HepG2 (cell line): ENCODE results near the gene FBXO44. TPM values are rescaled to one million over a fixed set of nuclear protein-coding genes. Genes with fewer than 3 reads are reported as not detected.

ENCODE experiments used
- ARID5B ChIP-seq: IDR thresholded peaks from 2 replicates; pipeline ENCODE4 v1.4.0; 2020; ENCODE audit warnings: mild to moderate bottlenecking, missing genetic modification reagents
- ATF6 ChIP-seq: sonication (generic); formaldehyde crosslinking; conservative IDR thresholded peaks from 2 replicates; pipeline ENCODE4 v1.4.0; 2020; ENCODE audit warnings: missing genetic modification reagents
- ATF7 ChIP-seq, 2 experiments: fragments of 450-650 bp in 1 of 2; sonication (generic) in 1 of 2; formaldehyde crosslinking in 1 of 2; IDR thresholded peaks; 2 replicates each; pipeline versions ENCODE4 v1.4.0 to v1.6.1; 2016 to 2020; ENCODE audit warnings: antibody characterized with exemption in 1 of 2, mild to moderate bottlenecking in 1 of 2, missing genetic modification reagents in 1 of 2
- EED ChIP-seq: sonication (generic); formaldehyde crosslinking; IDR thresholded peaks from 2 replicates; pipeline ENCODE4 v1.5.0; 2020; ENCODE audit warnings: mild to moderate bottlenecking, missing genetic modification reagents
- GTF3A ChIP-seq: sonication (generic); formaldehyde crosslinking; conservative IDR thresholded peaks from 2 replicates; pipeline ENCODE4 v1.4.0; 2020; ENCODE audit warnings: mild to moderate bottlenecking, missing genetic modification reagents
- MTA3 ChIP-seq: sonication (generic); formaldehyde crosslinking; IDR thresholded peaks from 2 replicates; pipeline ENCODE4 v1.4.0; 2020; ENCODE audit warnings: missing genetic modification reagents
- NFE2L1 ChIP-seq: sonication (generic); formaldehyde crosslinking; IDR thresholded peaks from 2 replicates; pipeline ENCODE4 v1.4.0; 2020; ENCODE audit warnings: missing genetic modification reagents, mild to moderate bottlenecking, borderline replicate concordance
- NFIB ChIP-seq: sonication (generic); formaldehyde crosslinking; IDR thresholded peaks from 2 replicates; pipeline ENCODE4 v1.9.0; 2021; ENCODE audit warnings: missing genetic modification reagents, mild to moderate bottlenecking, borderline replicate concordance
- NR2C2 ChIP-seq: sonication (generic); formaldehyde crosslinking; IDR thresholded peaks from 2 replicates; pipeline ENCODE4 v1.4.0; 2020; ENCODE audit warnings: missing genetic modification reagents, mild to moderate bottlenecking, moderate library complexity, borderline replicate concordance
- SAP130 ChIP-seq: IDR thresholded peaks from 2 replicates; pipeline ENCODE4 v1.6.1; 2016; ENCODE audit warnings: low read depth
- TCF7L2 ChIP-seq: IDR thresholded peaks from 2 replicates; pipeline ENCODE4 v1.6.1; 2011; ENCODE audit warnings: mild to moderate bottlenecking, low read depth, low read length, moderate library complexity
- TFDP1 ChIP-seq: IDR thresholded peaks from 2 replicates; pipeline ENCODE4 v1.6.1; 2016; ENCODE audit warnings: missing compliant biosample characterization, missing genetic modification reagents, borderline replicate concordance
- YEATS4 ChIP-seq: sonication (generic); formaldehyde crosslinking; IDR thresholded peaks from 2 replicates; pipeline ENCODE4 v1.4.0; 2020; ENCODE audit warnings: missing genetic modification reagents, borderline replicate concordance
- ZNF17 ChIP-seq: sonication (generic); formaldehyde crosslinking; IDR thresholded peaks from 2 replicates; pipeline ENCODE4 v1.5.0; 2020; ENCODE audit warnings: mild to moderate bottlenecking, missing genetic modification reagents
- ZNF343 ChIP-seq: sonication (generic); formaldehyde crosslinking; IDR thresholded peaks from 2 replicates; pipeline ENCODE4 v1.4.0; 2020; ENCODE audit warnings: mild to moderate bottlenecking, missing genetic modification reagents
- ZNF598 ChIP-seq: sonication (generic); formaldehyde crosslinking; IDR thresholded peaks from 2 replicates; pipeline ENCODE4 v1.5.1; 2020; ENCODE audit warnings: mild to moderate bottlenecking, missing genetic modification reagents, borderline replicate concordance
- ZNF792 ChIP-seq: IDR thresholded peaks from 2 replicates; pipeline ENCODE4 v1.6.1; 2016
- ZNF816 ChIP-seq: sonication (generic); formaldehyde crosslinking; IDR thresholded peaks from 2 replicates; pipeline ENCODE4 v1.8.0; 2022; ENCODE audit warnings: missing genetic modification reagents, mild to moderate bottlenecking, borderline replicate concordance
- polyA plus RNA-seq, 8 experiments: library from polyadenylated mRNA; depleted of rRNA in 3 of 8; stranded (reverse) in 7 of 8; unstranded in 1 of 8; fragments of >200 nt; fragmentation: Illumina TruSeq in 4 of 8; extraction: Trizol in 4 of 8; gene quantifications; 2 replicates each; pipeline versions ENCODE4 v1.2.1 to v1.2.3, GENCODE V29; 2011 to 2016; ENCODE audit warnings: low read depth in 4 of 8, missing spikeins in 1 of 8, mixed read lengths in 1 of 8; ENCODE audit not compliant: insufficient read depth in 1 of 8
- total RNA-seq, 5 experiments: library from RNA; depleted of rRNA; stranded (reverse); fragments of >200 nt; fragmentation: Illumina TruSeq; extraction: Trizol; gene quantifications; 2 replicates each; pipeline ENCODE4 v1.2.3, GENCODE V29; 2016; ENCODE audit warnings: low read depth in 1 of 5
- TF ChIP-seq, protein P1 (sequence below): sonication (generic); formaldehyde crosslinking; IDR thresholded peaks from 2 replicates; pipeline ENCODE4 v1.5.0; 2020; ENCODE audit warnings: missing genetic modification reagents
- TF ChIP-seq, protein P2 (sequence below): sonication (generic); formaldehyde crosslinking; IDR thresholded peaks from 2 replicates; pipeline ENCODE4 v1.5.1; 2020; ENCODE audit warnings: missing genetic modification reagents, mild to moderate bottlenecking, borderline replicate concordance

FBXO44 gene
- total and polyA plus RNA-seq, 2 of the 13 experiments (the other 11 are each of a cell fraction or from before 2014, with no cell fraction given), result 22.4 to 27.9 TPM

- TF ChIP-seq ZNF816 (CRISPR knock-in tag) (no peak; the same call in 1 of the 2 replicates), ATF7 (IDR thresholded peaks at IDR 0.05) (no peak), ATF7 (CRISPR knock-in tag; IDR thresholded peaks at IDR 0.05) (0 out of 2 replicates have a peak, but pooled peaks have one; percentile 32), NFIB (CRISPR knock-in tag) (no peak), ZNF17 (CRISPR knock-in tag) (no peak), TFDP1 (no peak), ZNF792 (CRISPR knock-in tag) (no peak), SAP130 (CRISPR knock-in tag) (no peak), ARID5B (CRISPR knock-in tag) (no peak), TCF7L2 (no peak), ZNF343 (CRISPR knock-in tag) (0 out of 2 replicates have a peak, but pooled peaks have one; percentile 10), EED (0 out of 2 replicates have a peak, but pooled peaks have one; percentile 61), GTF3A (CRISPR knock-in tag) (no peak), ZNF598 (0 out of 2 replicates have a peak, but pooled peaks have one; percentile 5), NR2C2 (CRISPR knock-in tag) (no peak), MTA3 (CRISPR knock-in tag) (no peak), ATF6 (CRISPR knock-in tag) (no peak), NFE2L1 (CRISPR knock-in tag) (no peak), YEATS4 (CRISPR knock-in tag) (no peak)
- TF ChIP-seq, protein P1, sequence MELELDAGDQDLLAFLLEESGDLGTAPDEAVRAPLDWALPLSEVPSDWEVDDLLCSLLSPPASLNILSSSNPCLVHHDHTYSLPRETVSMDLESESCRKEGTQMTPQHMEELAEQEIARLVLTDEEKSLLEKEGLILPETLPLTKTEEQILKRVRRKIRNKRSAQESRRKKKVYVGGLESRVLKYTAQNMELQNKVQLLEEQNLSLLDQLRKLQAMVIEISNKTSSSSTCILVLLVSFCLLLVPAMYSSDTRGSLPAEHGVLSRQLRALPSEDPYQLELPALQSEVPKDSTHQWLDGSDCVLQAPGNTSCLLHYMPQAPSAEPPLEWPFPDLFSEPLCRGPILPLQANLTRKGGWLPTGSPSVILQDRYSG, result 0 out of 2 replicates have a peak, but pooled peaks have one; percentile 19
- TF ChIP-seq, protein P2, sequence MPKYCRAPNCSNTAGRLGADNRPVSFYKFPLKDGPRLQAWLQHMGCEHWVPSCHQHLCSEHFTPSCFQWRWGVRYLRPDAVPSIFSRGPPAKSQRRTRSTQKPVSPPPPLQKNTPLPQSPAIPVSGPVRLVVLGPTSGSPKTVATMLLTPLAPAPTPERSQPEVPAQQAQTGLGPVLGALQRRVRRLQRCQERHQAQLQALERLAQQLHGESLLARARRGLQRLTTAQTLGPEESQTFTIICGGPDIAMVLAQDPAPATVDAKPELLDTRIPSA (CRISPR knock-in tag), result no peak
Observed at GRCh38 chr1:11680270-11681070, 25.8 kb downstream of the FBXO44 start (continued).
